HPDE6-E6E7 (cell line): Measurements from ENCODE around the gene MYO18B.

Experiments
- DNase-seq: peaks from one replicate; pipeline ENCODE4 v3.0.0; 2011; ENCODE audit warnings: missing footprints; ENCODE audit errors: extremely low spot score

MYO18B gene

GRCh38 chr22:25749420-25750169, 7.6 kb downstream of the MYO18B start:
- no peak for DNase-seq

DNA sequence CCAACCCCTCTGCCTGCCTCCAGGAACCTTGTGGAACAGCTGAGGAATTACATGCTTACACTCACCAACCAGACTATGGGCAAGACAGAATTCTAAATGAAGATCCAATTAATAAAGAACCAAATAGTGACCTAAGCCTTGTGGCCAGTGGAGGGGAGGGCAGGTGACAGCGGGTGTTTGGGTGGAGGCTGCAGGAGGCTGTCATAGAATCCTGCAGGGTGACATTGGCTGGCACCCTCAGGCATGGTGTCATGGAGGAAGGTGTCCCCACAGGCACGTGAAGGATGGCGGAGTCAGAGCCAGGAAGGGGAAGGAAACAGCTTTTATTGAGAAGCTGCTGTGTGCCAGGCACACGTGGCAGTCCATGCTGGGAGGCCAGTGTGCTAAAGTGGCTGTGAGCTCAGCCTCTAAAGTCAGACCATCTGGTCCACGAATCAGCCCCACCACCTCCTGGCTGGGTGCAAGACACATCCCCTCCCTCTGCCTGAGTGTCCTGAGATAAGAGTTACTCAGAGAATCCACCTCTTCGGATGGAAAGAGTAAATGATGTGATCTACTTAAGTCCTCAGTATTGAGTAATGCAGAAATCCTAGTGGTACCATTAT, 8.7 kb downstream of the MYO18B start:
- DNase-seq = no peak

GRCh38 chr22:25751174-25751581, 9.2 kb downstream of the MYO18B start:
- DNase-seq = no peak

DNA sequence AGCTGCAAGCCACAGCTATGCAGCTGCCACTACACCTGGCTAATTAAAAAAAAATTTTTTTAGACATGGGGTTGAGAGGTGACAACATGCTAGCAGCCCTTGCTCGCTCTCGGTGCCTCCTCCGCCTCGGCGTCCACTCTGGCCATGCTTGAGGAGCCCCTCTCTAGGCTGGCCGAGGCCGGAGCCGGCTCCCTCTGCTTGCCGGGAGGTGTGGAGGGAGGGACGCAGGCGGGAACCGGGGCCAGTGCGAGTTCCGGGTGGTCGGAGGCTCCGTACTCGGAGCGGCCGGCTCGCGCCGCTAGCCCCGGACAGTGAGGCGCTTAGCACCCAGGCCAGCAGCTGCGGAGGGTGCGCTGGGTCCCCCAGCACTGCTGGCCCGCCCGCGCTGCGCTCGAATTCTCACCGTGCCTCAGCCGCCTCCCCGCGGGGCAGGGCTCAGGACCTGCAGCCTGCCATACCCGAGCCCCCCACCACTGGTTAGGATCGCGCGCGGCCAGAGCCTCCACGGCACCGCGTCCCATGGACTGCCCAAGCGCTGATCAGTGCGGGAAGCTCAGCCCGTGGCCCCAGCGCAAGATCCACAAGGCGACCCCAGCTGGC, 10.7 kb downstream of the MYO18B start:
- no peak for DNase-seq

DNA sequence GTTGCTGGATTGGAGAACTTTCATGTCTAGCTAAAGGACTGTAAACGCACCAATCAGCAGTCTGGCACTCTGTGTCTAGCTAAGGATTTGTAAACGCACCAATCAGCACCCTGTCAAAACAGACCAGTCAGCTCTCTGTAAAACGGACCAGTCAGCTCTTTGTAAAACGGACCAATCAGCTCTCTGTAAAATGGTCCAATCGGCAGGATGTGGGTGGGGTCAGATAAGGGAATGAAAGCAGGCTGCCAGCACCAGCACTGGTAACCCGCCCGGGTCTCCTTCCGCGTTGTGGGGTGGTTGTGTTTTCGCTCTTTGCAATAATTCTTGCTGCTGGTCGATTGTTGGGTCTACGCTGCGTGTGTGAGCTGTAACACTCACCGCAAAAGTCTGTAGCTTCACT, 11.3 kb downstream of the MYO18B start:
- DNase-seq = no peak

GRCh38 chr22:25754527-25755202, 12.7 kb downstream of the MYO18B start:
- no peak for DNase-seq

GRCh38 chr22:25757686-25758085, 15.7 kb downstream of the MYO18B start:
- no peak for DNase-seq

DNA sequence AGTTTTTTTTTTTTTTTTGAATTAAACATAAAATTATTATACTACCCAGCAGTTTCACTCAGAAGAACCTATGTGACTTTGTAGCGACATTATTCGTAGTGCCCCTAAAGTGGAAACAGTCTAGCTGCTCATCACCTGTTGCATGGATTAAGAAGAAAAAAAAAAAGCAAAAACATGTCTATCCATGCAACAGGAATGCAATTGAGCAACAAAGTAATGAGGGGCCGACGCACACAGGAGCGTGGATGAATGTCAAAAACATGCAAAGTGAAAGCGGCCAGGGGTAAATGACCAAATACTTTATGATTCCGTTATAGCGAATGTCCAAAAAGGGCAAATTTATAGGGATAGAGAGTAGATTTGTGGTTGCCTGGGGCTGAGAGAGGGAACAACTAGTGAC, 16.3 kb downstream of the MYO18B start:
- no peak for DNase-seq

DNA sequence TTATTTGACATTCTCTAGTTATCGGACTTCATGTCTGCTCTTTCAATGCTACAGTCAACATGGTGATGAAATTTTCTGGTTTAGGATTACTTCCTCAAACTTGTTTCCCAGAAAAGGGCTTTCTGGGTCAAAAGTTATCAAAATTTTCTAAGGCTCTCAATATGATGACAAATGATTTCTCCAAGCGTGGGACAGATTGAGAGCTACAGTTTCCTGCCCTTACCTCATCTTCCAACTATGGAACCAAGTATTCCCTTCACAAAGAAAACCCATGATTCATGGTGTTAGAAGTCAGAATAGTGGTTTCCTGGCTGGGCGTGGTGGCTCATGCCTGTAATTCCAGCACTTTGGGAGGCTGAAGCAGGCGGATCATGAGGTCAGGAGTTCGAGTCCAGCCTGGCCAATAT, 17.8 kb downstream of the MYO18B start:
- DNase-seq = peak; percentile 63

DNA sequence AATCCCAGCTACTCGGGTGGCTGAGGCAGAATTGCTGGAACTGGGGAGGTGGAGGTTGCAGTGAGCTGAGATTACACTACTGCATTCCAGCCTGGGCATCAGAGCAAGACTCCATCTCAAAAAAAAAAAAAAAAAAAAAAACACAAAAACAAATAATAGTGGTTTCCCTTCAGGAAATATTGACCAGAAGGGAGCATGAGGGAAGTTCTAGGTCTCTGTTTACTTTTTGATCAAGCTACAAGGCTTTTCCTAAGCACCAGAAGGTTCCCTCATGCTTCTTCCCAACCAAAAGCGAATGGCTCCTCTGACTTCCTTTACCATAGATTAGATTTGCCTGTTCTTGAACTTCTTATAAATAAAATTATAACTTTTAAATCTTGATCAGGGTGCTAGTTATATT, 18.3 kb downstream of the MYO18B start:
- DNase-seq = no peak

DNA sequence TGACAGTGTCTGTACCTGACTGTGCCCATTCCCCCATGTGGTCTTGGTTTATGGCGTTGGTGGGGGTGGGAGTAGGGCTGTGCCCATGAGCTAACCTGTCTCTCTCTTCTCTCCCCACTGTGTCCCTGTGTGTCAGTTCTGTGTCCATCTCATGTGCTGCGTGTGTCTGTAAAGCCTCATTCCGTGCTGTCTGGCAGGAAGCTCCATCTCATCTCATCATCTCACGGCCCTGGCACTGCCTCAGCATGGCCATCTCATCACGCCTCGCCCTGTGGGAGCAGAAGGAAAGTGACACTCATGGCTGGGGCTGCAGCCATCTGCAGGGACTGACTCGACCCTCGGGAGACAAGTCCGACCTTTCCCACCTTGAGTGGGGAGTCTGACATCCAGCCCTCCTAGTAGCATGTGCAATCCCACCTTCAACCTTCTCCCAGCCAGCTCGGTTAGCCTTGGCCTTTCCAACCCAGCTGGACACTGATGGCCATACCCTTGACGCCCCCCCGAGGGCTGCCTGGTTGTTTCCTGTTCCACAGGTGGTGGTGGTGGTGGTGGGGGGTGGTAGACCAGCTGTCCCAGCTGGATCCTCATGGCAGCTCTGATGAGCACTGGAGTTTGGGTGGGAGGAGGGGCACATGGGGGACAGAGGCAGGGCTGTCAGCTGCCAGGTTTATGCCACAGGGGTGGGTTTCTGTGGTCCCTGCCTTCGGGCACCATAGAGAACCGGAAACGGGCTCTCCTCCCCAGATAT, 19.0 kb downstream of the MYO18B start:
- DNase-seq = no peak

- DNase-seq = no peak
Observed at GRCh38 chr22:25762147-25762546, 20.2 kb downstream of the MYO18B start.

- DNase-seq = no peak
Observed at GRCh38 chr22:25763239-25763777, 21.3 kb downstream of the MYO18B start.

GRCh38 chr22:25764270-25765015, 22.5 kb downstream of the MYO18B start:
- no peak for DNase-seq

GRCh38 chr22:25765016-25765367, 23.0 kb downstream of the MYO18B start:
- no peak for DNase-seq

GRCh38 chr22:25765801-25766200, 23.8 kb downstream of the MYO18B start:
- no peak for DNase-seq

DNA sequence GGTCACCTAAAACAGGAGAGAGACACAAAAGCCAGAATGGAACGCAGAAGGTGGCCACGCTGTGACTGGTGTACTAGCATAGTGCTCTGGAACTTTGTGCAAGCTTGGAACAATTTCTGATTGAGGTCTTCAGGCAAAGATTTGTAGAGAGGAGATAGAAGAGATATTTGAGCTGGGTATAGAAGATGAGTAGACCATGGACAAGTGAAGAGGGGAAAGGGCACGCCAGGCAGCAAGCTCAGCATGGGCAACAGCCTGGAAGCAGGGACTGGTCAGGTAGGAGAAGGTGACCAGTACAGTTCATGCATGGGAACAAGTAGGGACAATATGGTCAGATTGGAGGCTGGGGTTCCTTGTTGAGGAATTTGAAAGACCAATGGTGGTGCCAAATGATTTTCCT, 24.4 kb downstream of the MYO18B start:
- no peak for DNase-seq

GRCh38 chr22:25770333-25770732, 28.3 kb downstream of the MYO18B start:
- DNase-seq = no peak

- no peak for DNase-seq
Observed at GRCh38 chr22:25772288-25772687, 30.3 kb downstream of the MYO18B start.

DNA sequence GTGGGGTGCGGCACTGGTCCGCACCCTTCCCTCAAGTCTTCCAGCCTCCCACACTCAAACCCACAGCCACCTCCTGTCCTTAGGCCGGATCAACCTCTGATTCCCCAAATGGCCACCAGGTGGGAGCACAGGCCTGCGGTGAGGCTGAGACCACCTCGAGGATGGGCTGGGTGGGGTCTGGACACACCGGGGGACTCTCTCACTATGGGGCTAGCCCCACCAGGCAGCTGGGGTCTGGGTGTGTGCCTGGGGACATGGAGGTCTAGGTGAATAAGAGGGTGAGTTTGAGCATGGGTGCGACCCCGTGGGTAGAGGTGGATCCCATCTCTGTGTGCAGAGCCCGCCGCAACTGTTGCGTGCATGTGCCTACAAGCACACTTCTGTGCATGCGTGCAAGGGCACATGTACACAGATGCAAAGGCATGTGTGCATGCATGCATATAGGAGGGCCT, 32.6 kb downstream of the MYO18B start:
- DNase-seq = no peak

- no peak for DNase-seq
Observed at GRCh38 chr22:25775531-25775930, 33.5 kb downstream of the MYO18B start.
